Measurements from ENCODE around the gene CDIP1. TPM values are rescaled to one million over a fixed set of nuclear protein-coding genes. Genes with fewer than 3 reads are reported as not detected.

The CDIP1 gene
- total and polyA plus RNA-seq, 4 donors = 4.4 to 18.6 (median 12.0) TPM

GRCh38 chr16:4570086-4570485, 31.5 kb upstream of the CDIP1 start:
- DNase-seq (ENCODE audit: low spot score) = no peak
- no peak overlapping the region for H3K9ac ChIP-seq (ENCODE audit: low read depth in 1 of 2, low read length in 2 of 2)
- no peaks in the 10 kb centered on the region for H3K27me3 ChIP-seq (ENCODE audit: control insufficient read depth in 4 of 4, insufficient read depth in 4 of 4, low read length in 3 of 4)
- no peaks in the 10 kb centered on the region for H3K36me3 ChIP-seq (ENCODE audit: control insufficient read depth in 4 of 4, insufficient read depth in 3 of 4, low read depth in 1 of 4, low read length in 3 of 4)
- H3K27ac ChIP-seq (ENCODE audit: low read depth in 1 of 2, low read length in 2 of 2) = no peak overlapping the region
- no peak for TF ChIP-seq NR2F2 (IDR thresholded peaks at IDR 0.05)
- no peak for TF ChIP-seq SP1 (IDR thresholded peaks at IDR 0.05)
- TF ChIP-seq FOXA1 (IDR thresholded peaks at IDR 0.05) = no peak
- TF ChIP-seq REST (IDR thresholded peaks at IDR 0.05) = no peak
- no peak for TF ChIP-seq ATF3 (IDR thresholded peaks at IDR 0.05)
- TF ChIP-seq GABPA (IDR thresholded peaks at IDR 0.05 in 1 of 2, conservative IDR thresholded peaks at IDR 0.05 in 1 of 2) = no peak
- no peak for TF ChIP-seq TAF1 (conservative IDR thresholded peaks at IDR 0.05)
- no peak for TF ChIP-seq MAX (IDR thresholded peaks at IDR 0.05)
- no peak for TF ChIP-seq FOXA2 (IDR thresholded peaks at IDR 0.05)
- TF ChIP-seq ZBTB33 (IDR thresholded peaks at IDR 0.05) = no peak
- TF ChIP-seq JUND (IDR thresholded peaks at IDR 0.05) = no peak
- no peak for TF ChIP-seq RAD21 (IDR thresholded peaks at IDR 0.05)
- no peak for TF ChIP-seq HNF4G (IDR thresholded peaks at IDR 0.05)
- 74% methylated on average over 6 of the region's 6 CpGs for WGBS
- no peaks in the 10 kb centered on the region for H3K9me3 ChIP-seq (ENCODE audit: control insufficient read depth in 4 of 4, low read length in 3 of 4)
- H3K4me3 ChIP-seq (ENCODE audit: low read depth in 1 of 3, low read length in 3 of 3) = no peak overlapping the region
- H3K4me1 ChIP-seq (ENCODE audit: control insufficient read depth in 4 of 4, insufficient read depth in 4 of 4, low read length in 3 of 4) = no peaks in the 10 kb centered on the region

GRCh38 chr16:4566144-4566543, 27.6 kb upstream of the CDIP1 start:
- H3K4me3 ChIP-seq (ENCODE audit: low read depth in 1 of 3, low read length in 3 of 3) = no peak overlapping the region
- 88% methylated on average over 3 of the region's 3 CpGs for WGBS
- no peak for DNase-seq (ENCODE audit: low spot score)
- H3K9me3 ChIP-seq (ENCODE audit: control insufficient read depth in 4 of 4, low read length in 3 of 4) = no peaks in the 10 kb centered on the region
- H3K4me1 ChIP-seq (ENCODE audit: control insufficient read depth in 4 of 4, insufficient read depth in 4 of 4, low read length in 3 of 4) = no peaks in the 10 kb centered on the region
- H3K27ac ChIP-seq (ENCODE audit: low read depth in 1 of 2, low read length in 2 of 2) = no peak overlapping the region
- no peak overlapping the region for H3K9ac ChIP-seq (ENCODE audit: low read depth in 1 of 2, low read length in 2 of 2)
- no peaks in the 10 kb centered on the region for H3K36me3 ChIP-seq (ENCODE audit: control insufficient read depth in 4 of 4, insufficient read depth in 3 of 4, low read depth in 1 of 4, low read length in 3 of 4)
- no peaks in the 10 kb centered on the region for H3K27me3 ChIP-seq (ENCODE audit: control insufficient read depth in 4 of 4, insufficient read depth in 4 of 4, low read length in 3 of 4)
- TF ChIP-seq REST (IDR thresholded peaks at IDR 0.05) = no peak
- TF ChIP-seq HNF4G (IDR thresholded peaks at IDR 0.05) = no peak
